ENCODE data around the gene TUBD1.
"Not testable (repeated sequence)": the region's sequence is repeated elsewhere in the genome, so short reads cannot be mapped to it uniquely, and the experiment has no call there.

The TUBD1 gene

GRCh38 chr17:59892924-59893675 lies at the start of gene TUBD1, which contains the start of gene RPS6KB1:
Gene TUBD1 (minus strand): TSS chr17:59892943. CDS start chr17:59891002, 1,941 bp downstream.
Gene RPS6KB1 (plus strand): TSS chr17:59893121. CDS start chr17:59893185, 64 bp downstream.
- DNase-seq: peak; percentile 98

GRCh38 chr17:59941131-59941530 lies 48.4 kb upstream of the TUBD1 start:
- DNase-seq: no peak

GRCh38 chr17:59940697-59941096 lies 48.0 kb upstream of the TUBD1 start:
- not testable (repeated sequence) for DNase-seq

GRCh38 chr17:59933317-59933716 lies 40.6 kb upstream of the TUBD1 start:
- not testable (repeated sequence) for DNase-seq

GRCh38 chr17:59930768-59931167 lies 38.0 kb upstream of the TUBD1 start:
- DNase-seq: peak; percentile 31

GRCh38 chr17:59930121-59930520 lies 37.4 kb upstream of the TUBD1 start:
- not testable (repeated sequence) for DNase-seq

GRCh38 chr17:59920637-59921036 lies 27.9 kb upstream of the TUBD1 start:
- DNase-seq: not testable (repeated sequence)

GRCh38 chr17:59916446-59916845 lies 23.7 kb upstream of the TUBD1 start:
- DNase-seq: no peak

- peak; percentile 60 for DNase-seq
Observed at GRCh38 chr17:59914274-59914854, 21.6 kb upstream of the TUBD1 start.

- no peak for DNase-seq
Observed at GRCh38 chr17:59907467-59907866, 14.7 kb upstream of the TUBD1 start.

- DNase-seq: no peak
Observed at GRCh38 chr17:59903455-59903854, 10.7 kb upstream of the TUBD1 start.

- DNase-seq: no peak
Observed at GRCh38 chr17:59901604-59902003, 8.9 kb upstream of the TUBD1 start.

GRCh38 chr17:59899099-59899498 lies 6.4 kb upstream of the TUBD1 start:
- DNase-seq: no peak

GRCh38 chr17:59897090-59897489 lies 4.3 kb upstream of the TUBD1 start:
- DNase-seq: no peak

GRCh38 chr17:59893676-59894100 lies 945 bp upstream of the TUBD1 start:
- peak; percentile 51 for DNase-seq

GRCh38 chr17:59892251-59892923 lies 356 bp downstream of the TUBD1 start:
- no peak for DNase-seq

- peak; percentile 4 for DNase-seq
Observed at GRCh38 chr17:59890720-59891119, 2.0 kb downstream of the TUBD1 start.

- no peak for DNase-seq
Observed at GRCh38 chr17:59888145-59888750, 4.5 kb downstream of the TUBD1 start.

GRCh38 chr17:59884861-59885260 lies 7.9 kb downstream of the TUBD1 start:
- DNase-seq: no peak

GRCh38 chr17:59878624-59879023 lies 14.1 kb downstream of the TUBD1 start:
- no peak for DNase-seq

- no peak for DNase-seq
Observed at GRCh38 chr17:59877965-59878364, 14.8 kb downstream of the TUBD1 start.

- no peak for DNase-seq
Observed at GRCh38 chr17:59876107-59876506, 16.6 kb downstream of the TUBD1 start.

- DNase-seq: no peak
Observed at GRCh38 chr17:59874376-59874775, 18.4 kb downstream of the TUBD1 start.
